Right lobe of liver (tissue), 4 donors: ENCODE data around the gene NCR3LG1.

Source experiments
- POLR2A ChIP-seq: fragments of 450-650 bp; IDR thresholded peaks from one replicate; pipeline ENCODE4 v1.6.1; 2017; ENCODE audit warnings: antibody characterized with exemption, mild to moderate bottlenecking
- TF ChIP-seq, protein P1 (sequence below), 4 donors: fragments of 200-600 bp in 3 of 4; fragments of 450-650 bp in 1 of 4; IDR thresholded peaks; one replicate each; pipeline versions ENCODE4 v1.5.1 to v1.8.0; 2016 to 2022; ENCODE audit warnings: antibody characterized with exemption in 4 of 4, mild to moderate bottlenecking in 2 of 4
- donor health status: DM: no; HTN: no; CAD: no.
- donor health status: DM: no; HTN: no; CAD: no.
- donor health status: DM: no; HTN: yes; CAD: no.

DNA sequence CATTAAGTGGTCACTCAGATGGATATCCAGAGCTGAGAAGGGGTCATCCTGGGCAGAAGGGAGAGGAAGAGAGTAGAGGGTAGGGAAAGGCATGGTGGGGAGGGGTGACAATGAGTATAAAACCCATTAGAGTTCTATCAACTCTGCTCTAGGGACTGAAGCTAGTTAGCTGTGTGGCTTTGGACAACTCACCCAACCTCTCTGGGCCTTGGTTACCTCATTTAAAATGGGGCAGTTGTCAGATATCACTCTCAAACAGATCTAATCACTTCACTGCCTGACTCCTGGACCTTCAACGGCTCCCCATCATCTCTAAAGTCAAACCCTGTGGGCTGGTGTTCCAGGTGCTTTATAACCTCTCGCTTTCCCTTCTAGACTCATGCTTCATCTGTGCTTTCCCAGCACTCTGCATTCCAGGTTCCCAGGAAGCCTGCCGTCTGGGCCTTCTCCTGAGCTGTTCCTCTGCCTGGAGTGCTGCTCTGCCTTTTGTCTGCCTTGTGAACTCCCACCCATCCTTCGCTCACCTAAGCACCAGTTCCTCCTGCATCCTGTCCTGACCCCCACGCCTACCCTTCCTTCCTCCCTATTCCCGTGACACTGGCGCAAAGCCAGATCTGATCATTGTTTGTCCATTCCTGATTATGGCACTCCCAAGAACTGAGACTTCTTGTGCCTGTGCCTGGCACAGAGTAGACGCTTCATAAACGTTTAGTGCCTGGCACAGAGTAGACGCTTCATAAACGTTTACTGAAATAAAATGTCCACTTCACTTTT lies 59.2 kb downstream of the NCR3LG1 start:
- TF ChIP-seq, protein P1, sequence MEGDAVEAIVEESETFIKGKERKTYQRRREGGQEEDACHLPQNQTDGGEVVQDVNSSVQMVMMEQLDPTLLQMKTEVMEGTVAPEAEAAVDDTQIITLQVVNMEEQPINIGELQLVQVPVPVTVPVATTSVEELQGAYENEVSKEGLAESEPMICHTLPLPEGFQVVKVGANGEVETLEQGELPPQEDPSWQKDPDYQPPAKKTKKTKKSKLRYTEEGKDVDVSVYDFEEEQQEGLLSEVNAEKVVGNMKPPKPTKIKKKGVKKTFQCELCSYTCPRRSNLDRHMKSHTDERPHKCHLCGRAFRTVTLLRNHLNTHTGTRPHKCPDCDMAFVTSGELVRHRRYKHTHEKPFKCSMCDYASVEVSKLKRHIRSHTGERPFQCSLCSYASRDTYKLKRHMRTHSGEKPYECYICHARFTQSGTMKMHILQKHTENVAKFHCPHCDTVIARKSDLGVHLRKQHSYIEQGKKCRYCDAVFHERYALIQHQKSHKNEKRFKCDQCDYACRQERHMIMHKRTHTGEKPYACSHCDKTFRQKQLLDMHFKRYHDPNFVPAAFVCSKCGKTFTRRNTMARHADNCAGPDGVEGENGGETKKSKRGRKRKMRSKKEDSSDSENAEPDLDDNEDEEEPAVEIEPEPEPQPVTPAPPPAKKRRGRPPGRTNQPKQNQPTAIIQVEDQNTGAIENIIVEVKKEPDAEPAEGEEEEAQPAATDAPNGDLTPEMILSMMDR (IDR thresholded peaks at IDR 0.05) = no peak
- no peak for TF ChIP-seq POLR2A
